ENCODE data around the gene YWHAE. TPM values are rescaled to one million over a fixed set of nuclear protein-coding genes. Genes with fewer than 3 reads are reported as not detected.
"Not testable (repeated sequence)": the region's sequence is repeated elsewhere in the genome, so short reads cannot be mapped to it uniquely, and the experiment has no call there.

YWHAE gene
- total RNA-seq, 4 donors from 2014 or later = 390 to 894 (median 580) TPM

- H3K4me3 ChIP-seq = no peak overlapping the region
- no peaks in the 10 kb centered on the region for H3K27me3 ChIP-seq
- intact Hi-C loops (cut with DNase I; ENCODE audit: low total_unique reads) = no loop called here
- no peaks in the 10 kb centered on the region for H3K36me3 ChIP-seq
- TF ChIP-seq CTCF (IDR thresholded peaks at IDR 0.05) (no peak), POLR2A (IDR thresholded peaks at IDR 0.05) (no peak)
- H3K9me3 ChIP-seq = no peaks in the 10 kb centered on the region
- H3K27ac ChIP-seq = no peak overlapping the region
- H3K4me1 ChIP-seq = no peaks in the 10 kb centered on the region
- DNase-seq = no peak
Observed at GRCh38 chr17:1412185-1413110, 12.4 kb upstream of the YWHAE start.

- intact Hi-C loops (cut with DNase I; ENCODE audit: low total_unique reads) = no loop called here
- H3K27me3 ChIP-seq = no peaks in the 10 kb centered on the region
- TF ChIP-seq POLR2A (IDR thresholded peaks at IDR 0.05) (no peak), CTCF (IDR thresholded peaks at IDR 0.05) (no peak)
Observed at GRCh38 chr17:1402262-1402586, 2.2 kb upstream of the YWHAE start.

GRCh38 chr17:1398931-1399678, 917 bp downstream of the YWHAE start:
- Histone ChIP-seq H3K4me1 (peaks cover 0 to 6% of the 10 kb centered on the region in 2 donors), H3K27me3 (no peaks in the 10 kb centered on the region), H3K9me3 (no peaks in the 10 kb centered on the region), H3K4me3 (peak overlapping the region; percentile 78 to 85), H3K27ac (peak overlapping the region; percentile 97 to 99), H3K36me3 (no peaks in the 10 kb centered on the region)
- TF ChIP-seq CTCF (IDR thresholded peaks at IDR 0.05) (no peak), POLR2A (IDR thresholded peaks at IDR 0.05) (no peak)
- DNase-seq = no peak
- intact Hi-C loops (cut with DNase I; ENCODE audit: low total_unique reads) = no loop called here

More at GRCh38 chr17:1402262-1402586, 2.2 kb upstream of the YWHAE start:
- Histone ChIP-seq H3K4me1 (no peaks in the 10 kb centered on the region), H3K27ac (no peak overlapping the region), H3K4me3 (no peak overlapping the region), H3K9me3 (no peaks in the 10 kb centered on the region), H3K36me3 (no peaks in the 10 kb centered on the region)
- DNase-seq = no peak

DNA sequence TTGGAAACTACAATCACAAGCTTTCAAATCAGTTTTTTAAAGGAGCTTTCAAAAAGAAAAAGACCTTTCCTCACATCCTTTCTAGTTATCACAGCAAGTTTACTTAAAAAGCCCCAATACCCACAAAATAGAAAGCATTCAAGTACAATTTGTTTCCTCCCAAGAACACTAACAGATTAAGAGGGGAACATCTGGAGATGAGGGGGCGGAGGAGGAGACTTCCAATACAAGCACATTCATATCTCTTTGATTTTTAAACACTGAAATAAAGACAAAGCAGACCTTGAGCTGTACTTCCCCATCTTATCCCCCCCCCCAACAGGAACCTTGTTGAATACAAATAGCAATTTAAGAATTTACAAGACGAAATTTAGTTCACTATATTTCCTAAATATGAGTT, 2.0 kb downstream of the YWHAE start:
- TF ChIP-seq CTCF (IDR thresholded peaks at IDR 0.05) (no peak), POLR2A (IDR thresholded peaks at IDR 0.05) (no peak)
- Histone ChIP-seq H3K4me1 (peaks cover 0 to 6% of the 10 kb centered on the region in 2 donors), H3K4me3 (peak overlapping the region; percentile 78 to 85), H3K36me3 (no peaks in the 10 kb centered on the region), H3K27me3 (no peaks in the 10 kb centered on the region), H3K27ac (peak overlapping the region; percentile 97 to 99), H3K9me3 (no peaks in the 10 kb centered on the region)
- no peak for DNase-seq
- intact Hi-C loops (cut with DNase I; ENCODE audit: low total_unique reads) = no loop called here

DNA sequence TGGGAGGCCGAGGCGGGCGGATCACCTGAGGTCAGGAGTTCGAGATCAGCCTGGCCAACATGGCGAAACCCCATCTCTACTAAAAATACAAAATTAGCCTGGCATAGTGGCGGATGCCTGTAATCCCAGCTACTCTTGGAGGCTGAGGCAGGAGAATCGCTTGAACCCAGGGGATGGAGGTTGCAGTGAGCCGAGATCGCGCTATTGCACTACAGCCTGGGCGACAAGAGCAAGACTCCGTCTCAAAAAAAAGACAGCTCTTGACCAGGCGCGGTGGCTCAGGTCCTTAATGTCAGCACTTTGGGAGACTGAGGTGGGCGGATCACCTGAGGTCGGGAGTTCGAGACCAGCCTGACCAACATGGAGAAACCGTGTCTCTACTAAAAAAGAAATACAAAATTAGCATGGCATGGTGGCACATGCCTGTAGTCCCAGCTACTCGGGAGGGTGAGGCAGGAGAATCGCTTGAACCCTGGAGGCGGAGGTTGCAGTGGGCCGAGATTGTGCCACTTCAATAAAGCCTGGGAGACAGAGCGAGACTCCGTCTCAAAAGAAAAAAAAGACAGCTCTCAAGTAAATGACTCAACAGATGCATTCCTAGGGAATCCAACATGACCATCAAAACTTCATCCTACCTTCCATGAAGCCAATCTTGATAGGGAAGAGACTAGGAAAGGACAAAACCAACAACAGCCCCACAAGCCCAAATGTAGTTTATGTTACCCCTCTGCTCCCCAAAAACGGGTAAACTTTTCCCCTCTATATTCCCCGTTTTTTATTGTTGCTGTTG, 4.0 kb downstream of the YWHAE start:
- H3K9me3 ChIP-seq; H3K27me3 ChIP-seq; intact Hi-C loops (cut with DNase I; ENCODE audit: low total_unique reads); DNase-seq; H3K36me3 ChIP-seq; H3K4me3 ChIP-seq: not testable (repeated sequence)
- Histone ChIP-seq H3K27ac (peak overlapping the region; percentile 97 to 99), H3K4me1 (peaks cover 12 to 14% of the 10 kb centered on the region in 2 donors)

Data from uterus (tissue), 4 donors.